GM19455 (cell line): ENCODE results near the gene BBLN.

Source experiments
- ATAC-seq: cut with Tn5 transposase; IDR thresholded peaks from one replicate; pipeline ENCODE4 v1.9.1; 2021; ENCODE audit not compliant: unreplicated experiment

Gene BBLN

DNA sequence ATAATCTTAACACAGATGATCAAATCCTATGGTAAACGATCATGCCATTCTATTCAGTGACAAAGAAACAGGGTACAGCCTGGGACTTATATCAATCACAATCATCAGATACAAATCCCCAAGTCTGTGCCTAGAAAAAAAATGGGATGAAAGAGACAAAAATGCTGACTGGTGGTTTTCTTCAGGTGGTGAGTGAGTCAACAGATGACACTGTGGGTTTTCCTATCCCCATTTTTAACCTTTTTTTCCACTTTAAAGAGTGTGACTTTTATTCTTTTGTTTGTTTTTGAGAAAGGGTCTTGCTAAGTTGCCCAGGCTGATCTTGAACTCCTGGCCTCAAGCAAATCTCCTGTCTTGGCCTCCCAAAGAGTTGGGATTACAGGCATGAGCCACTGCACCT lies 28.1 kb downstream of the BBLN start:
- ATAC-seq: no peak

DNA sequence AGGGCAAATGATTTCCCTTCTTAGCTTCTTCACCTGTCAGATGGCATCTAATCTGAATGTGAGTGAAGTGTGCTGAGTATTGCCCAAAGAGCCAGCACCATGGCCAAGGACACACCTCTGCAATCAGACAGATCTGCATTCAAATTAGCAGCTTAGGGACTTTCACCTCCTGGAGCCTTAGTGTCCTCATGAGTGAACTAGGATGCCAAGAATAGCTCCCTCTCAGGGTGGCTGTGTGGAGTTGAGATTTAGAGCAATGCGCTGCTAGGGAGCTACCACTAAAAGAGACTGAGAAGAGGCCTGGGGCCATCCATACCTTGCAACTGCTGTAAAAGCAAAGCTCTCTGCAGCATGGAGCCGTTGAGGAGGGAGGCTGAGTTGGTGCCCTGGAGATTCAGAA lies 29.9 kb downstream of the BBLN start:
- no peak for ATAC-seq

DNA sequence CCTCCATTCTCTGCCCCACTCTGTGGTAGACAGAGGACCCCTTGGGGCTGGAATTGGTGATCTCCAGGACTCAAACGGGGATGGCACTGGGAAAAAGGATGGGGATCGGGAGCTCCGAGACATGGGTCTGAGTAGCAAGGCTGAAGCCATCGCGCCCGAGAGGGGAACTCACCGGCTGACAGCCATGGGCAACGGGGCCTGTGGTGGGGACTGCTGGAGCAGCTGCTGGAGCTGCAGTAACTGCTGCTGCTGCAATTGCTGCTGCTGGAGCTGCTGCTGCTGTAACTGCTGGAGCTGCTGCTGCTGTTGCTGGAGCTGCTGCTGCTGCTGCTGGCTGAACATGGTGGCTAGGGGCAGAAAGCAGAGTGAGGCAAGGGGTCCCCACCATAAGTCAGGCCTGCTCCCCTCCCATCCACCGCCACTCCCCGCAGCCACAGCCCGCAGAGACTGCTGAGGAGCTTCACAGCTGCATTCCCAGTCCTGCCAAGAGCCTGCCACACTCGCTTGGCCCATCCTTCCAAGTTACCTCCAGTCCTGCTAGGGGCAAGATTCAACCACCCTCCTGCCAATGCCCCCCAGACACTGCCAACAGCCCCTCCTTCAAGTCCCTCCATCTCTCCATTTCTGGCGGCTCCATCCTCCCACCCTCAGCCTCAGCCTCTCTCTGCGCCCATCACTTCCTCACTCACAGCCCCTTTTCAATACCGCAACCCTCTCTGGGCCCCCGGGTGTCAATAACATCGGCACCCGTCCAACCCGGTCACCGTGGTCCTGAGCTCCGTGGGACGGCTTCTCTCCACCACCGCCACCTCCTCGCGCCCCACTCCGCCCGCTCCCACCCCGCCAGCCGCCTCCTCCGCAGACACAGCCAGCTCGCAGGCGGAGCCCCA lies 30.7 kb downstream of the BBLN start:
- ATAC-seq: peak; percentile 10

DNA sequence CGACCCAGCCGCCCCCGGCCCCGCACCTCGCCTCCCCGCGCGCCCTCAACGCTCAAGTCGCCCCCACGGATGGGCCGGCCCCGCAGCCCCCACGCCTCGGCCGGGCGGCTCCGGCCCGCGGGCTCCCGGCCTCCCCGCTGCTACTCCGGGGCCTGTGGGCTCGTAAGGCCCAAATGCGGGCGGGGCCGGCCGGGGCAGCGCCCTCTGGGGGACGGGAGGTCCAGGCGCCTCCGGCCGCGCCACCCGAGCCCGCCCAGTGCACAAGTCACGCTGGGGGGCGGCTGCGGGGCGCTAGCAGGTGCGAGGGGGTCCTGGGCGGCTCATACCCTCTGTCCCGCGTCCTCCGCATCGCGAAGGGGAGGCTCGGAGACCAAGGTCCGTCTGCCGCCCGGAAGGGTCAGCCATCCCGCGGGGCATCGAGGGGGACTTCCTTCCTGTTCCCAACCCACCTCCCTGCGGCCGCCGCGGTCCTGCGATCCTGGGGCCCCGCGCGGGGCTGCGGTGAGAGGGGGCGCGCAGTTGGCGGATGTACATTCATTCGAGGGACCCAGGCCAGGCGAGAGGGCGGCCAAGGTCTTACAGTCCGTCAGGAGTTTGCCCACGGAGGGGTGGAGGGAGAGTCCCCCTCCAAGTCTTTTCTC lies 31.5 kb downstream of the BBLN start, which contains the start of gene CIZ1:
TSS of gene CIZ1 (minus strand) at position 167 of the 641 bp plus-strand sequence. CDS start 715 bp downstream, outside the sequence.
- peak; percentile 74 for ATAC-seq

DNA sequence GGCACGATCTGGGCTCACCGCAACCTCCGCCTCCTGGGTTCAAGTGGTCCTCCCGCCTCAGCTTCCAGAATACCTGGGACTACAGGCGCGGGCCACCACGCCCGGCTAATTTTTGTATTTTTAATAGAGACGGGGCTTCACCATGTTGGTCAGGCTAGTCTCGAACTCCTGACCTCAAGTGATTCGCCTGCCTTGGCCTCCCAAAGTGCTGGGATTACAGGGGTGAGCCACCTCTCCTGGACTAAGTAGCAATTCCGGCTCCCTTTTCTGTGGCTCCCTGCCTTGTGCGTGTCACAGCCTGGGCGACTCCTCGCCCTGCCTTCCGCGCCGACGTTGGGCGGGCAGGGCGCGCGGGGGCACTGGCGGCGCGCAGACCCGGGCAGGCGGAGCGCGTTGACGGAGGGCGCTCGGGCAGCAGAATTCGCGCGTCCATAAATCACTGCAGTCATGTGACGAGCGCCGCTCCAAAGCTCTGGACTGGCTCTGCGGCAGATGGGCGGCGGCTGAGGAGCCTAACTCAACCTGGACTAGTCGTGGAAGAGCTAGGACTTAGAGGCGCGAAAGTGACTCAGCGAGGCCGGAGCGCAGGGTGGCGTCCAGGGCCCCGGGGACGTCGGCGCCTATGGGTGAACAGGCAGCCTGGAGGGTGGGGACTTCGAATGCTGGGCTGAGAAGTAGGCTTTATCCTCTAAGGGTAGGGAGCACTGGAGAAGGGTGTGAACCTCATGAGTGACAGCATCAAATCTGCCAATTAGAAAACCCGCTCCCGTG lies 32.7 kb downstream of the BBLN start:
- ATAC-seq: no peak

DNA sequence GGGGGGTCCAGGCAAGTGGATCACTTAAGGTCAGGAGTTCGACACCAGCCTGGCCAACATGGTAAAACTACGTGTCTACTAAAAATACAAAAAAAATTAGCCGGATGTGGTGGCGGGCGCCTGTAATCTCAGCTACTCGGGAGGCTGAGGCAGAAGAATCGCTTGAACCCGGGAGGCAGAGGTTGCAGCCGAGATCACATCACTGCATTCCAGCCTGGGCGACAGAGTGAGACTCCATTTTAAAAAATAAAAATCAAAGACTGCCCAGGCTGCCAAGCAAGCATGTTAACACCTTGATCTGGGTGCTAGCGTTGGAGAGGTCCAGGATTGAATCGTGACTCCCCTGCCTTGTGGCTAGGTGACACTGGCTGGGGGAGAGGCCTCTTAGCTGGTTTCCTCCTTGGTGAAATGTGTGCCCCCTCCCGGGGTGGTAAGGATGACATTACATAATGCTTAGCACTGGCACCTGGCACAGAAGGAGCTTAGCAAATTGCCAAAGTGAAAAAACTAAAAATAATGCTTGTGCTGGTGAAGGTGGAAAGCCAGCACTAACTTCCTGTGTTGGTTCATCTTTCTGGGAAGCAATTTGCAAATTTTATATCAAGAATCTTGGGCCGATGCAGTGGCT lies 33.5 kb downstream of the BBLN start:
- ATAC-seq: no peak

DNA sequence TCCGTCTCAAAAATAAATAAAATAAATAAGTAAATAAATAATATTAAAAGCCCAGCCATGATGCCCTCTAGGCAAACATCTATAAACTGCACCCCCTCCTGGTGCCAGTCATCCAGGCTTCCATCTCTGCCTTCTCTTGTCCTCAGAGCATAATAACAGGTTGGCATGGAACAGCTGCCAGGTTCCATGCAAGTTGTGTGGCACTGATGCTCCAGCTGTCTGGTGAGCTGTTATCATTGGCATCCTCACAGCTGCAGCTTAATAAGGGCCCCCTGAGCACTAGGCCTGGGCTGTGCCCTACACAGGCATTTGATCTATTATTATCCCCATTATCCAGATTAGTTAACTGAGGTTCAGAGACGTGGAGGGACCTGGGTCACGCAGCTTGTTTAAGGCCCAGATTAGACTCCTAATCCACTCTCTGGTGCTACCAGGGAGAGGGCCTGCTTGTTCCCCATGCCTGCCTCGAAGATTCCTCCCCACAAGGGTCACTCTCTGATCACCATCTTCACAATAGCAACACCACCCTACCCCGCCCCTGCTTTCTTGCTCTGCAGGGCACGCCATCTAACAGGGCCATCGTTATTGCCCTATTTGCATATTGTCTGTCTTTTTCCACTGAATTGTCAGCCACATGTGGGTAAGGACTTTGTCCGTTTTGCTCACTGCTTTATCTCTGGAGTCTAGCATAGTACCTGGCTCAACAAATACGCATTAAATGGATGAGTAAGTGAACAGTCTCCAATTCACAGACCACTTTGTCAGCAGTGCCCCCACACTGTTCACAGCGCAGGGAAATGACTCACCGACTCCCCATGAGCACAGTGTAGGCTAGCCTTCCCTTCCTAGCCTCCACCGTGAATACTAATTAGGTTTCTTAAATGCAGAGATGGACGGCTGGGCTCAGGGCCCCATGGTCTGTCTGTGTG lies 41.6 kb downstream of the BBLN start:
- no peak for ATAC-seq

DNA sequence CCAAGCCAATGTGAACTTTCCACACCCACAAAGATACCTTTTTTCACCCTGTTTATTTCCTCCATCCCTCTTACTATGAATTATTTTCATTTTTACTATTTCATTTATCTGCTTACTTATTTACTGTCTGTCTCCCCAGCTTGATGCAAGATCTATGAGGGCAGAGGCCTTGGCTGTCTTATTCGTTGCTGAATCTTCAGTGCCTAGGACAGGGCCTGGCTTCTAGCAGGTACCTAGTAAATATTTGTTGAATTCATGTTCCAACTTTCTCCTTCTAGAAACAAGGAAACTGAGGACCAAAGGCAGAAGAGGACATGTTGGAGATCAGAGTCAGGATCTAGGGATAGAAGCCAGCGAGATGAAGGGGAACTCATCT lies 42.6 kb downstream of the BBLN start:
- no peak for ATAC-seq

DNA sequence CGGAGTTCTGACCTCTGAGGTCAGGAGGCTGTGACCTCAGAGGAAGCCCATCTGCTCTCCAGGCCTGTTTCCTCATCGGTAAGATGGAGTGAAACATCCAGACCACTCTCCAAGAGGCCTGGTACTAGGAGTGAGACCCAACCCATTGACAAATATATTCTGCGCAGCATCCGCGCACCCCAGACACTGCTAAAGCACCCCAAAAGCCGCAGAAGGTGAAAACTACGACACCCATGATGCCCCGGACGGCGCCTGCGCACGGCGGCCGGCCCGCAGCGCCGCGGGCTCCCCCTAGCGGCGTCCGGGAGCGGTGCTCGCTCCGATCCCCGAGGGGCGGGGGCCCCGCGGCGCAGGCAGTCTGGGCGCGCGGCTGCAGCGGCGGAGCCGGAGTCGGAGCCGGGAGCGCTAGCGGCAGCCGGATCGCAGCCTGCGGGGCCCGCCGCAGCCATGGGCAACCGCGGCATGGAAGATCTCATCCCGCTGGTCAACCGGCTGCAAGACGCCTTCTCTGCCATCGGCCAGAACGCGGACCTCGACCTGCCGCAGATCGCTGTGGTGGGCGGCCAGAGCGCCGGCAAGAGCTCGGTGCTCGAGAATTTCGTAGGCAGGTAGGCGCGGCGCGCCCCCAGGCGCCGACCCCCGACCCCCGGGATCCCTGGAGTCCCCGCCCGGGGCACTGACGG lies 43.1 kb downstream of the BBLN start, which contains the start of gene DNM1:
TSS of gene DNM1 (plus strand) at position 356 of the 683 bp plus-strand sequence. CDS start at position 448, 92 bp downstream.
- peak; percentile 66 for ATAC-seq

DNA sequence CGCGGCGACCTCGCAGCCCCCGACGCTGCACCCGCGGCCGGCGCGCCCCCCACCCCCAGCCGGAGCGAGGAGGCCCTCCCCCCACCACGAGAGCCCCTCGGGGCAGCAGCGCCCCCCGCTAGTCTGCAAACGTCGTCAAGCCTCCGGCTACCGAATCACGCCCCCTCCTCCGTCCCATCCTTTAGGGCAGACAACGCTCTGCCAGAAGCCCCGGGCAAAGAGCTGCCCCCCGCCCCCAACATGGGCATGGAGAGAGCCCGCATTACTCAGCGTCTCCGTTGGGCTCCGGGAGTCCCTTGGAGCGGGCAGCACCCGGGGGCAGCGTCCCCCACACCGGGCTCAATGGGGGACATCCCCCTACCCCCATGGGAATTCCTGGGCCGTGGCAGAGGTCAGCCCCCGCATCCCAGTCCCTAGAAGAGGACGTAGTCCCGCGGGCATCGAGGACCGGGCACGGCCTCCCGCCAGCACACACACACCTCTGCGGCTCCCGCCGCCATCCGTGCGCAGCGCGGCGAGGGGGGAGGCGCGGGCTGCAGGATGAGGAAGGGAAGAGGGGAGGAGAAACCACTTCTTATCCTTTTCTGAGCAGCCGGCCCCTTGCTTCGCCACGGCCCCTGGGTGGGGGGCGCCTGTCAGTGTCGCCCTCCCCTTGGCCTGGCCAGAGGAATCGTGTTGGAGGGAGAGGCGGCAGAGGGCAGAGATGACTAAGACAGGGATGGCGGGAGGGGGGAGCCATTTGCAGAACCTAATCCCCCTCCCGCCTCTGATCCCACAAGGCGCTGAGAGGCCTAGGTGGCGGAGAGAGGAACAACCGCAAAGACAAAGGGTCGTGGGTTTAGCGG lies 43.9 kb downstream of the BBLN start:
- no peak for ATAC-seq

DNA sequence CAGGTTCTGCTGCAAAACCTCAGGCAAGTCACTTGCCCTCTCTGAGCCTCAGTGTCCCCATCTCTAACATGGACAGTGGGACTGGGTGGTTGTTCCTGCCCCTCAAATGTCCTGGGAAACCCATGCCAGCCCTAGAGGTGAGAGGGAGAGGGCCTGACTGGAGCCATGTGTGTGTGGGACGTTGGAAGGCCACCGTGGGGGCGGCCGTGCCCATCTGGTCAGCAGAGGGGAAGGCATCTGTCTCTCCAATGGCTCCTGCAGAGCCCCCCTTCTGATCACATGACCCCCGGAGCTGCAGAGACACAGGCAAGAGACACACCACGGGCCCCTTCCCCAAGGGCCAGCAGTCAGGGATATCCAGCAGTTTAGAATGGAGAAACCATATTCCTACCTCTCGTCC lies 44.8 kb downstream of the BBLN start:
- ATAC-seq: no peak

DNA sequence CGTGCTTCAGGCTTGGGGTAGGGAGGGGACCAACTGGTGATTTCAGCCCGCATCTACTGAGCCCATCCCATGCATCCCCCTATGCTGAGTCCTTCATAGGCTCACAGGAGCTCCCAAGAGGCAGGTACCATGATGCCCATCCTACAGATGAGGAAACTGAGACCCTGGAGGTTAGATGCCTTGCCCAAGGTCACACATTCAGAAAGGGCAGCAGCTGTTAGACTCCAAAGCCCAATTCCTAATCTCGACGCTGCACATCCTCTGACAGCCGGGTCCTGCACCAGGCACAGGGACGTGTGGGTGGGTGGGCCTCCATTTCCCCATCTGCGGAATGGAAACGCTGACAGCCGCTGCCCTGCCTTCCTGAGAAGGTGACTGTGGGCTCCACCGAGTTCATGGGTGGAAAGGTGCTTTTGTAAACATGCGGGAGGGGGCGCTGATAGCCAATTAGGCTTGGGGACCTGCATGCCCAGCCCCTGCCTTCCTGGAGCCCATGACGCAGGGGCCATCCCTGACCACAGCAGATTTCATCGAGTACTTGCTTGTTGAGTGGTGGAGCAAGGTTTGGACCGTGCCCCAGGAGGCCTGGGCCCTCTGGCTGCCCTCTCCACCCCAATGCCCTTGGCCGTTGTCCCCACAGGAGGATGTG lies 45.4 kb downstream of the BBLN start:
- ATAC-seq: no peak

DNA sequence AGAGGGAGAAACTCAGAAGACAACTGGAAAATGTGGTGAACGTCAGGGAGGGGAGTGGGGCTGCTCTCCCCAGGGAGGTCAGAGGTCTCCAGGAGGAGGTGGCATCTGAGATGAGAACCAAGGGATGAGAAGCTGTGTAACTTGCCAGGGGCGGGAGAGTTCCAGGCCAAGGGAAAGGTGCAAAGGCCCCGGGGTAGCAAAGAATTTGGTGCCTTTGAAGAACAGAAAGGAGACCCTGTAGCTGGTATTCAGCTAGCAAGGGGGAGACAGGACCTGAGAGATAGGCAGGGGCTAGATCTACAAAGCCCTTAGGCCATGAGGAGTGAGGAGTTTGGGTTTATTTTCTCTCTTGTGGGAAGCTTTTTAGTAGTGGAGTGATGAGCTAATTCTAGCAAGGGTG lies 46.4 kb downstream of the BBLN start:
- no peak for ATAC-seq

DNA sequence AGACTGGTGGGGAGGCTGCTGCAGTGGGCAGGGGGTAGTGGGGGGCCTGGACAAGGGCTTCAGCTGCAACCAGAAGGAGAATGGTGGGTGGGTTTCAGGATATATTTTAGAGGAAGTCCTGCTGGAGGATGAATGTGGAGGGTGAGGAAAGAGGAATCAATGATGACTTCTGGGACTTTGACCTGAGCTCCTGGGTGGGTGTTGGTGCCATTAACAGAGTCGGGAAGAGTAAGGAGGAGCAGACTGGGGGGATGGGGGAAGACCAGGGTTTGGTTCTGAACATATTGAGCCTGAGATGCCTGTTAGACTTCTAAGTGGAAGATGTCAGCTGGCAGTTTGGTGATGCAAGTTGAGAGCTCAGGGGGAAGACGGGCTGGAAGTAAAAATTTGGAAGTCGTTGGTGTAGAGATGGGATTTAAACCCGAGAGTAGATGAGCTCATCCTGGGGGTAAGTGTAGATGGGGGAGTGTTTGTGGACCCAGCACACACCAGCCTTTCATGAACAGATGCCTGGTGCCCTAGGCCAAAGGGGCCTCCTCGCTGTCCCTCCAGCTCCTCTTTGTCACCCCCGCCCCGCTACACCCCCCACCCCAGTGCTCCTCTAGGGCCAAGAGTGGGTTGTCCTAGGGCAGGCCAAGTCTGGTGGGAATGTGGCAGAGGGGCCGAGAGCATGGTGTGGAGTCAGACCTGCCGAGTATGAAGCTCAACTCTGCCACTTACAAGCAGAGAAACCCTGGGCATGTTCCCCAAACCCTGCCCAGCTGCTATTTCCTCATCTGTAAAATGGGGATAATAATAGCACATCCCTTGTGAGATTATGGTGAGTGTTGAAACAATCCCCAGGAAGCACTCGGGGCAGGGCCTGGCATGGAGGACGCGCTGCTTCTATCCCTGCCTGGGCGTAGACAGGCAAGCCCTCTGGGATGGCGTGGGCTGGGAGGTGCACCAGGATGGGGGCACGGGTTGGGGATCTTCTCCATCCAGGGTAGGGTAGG lies 47.1 kb downstream of the BBLN start:
- no peak for ATAC-seq

DNA sequence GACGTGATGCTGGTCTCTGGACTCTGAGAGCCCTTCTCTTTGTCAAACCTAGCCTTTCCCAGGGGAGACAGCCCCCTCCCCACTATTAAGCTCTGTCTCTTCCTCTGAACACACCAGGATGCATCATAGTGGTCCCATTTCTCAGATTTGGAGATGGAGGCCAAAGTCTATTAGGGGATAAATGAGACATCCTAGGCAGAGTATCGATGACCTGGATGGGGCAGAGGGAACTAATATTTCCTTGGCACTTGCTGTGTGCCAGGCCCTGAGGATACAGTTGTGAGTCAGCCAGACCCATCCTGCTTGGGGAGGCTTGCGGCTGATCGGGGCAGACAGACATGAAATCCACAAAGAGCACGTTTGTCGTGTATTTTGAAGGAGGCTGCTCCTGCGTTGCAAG lies 48.3 kb downstream of the BBLN start:
- no peak for ATAC-seq

DNA sequence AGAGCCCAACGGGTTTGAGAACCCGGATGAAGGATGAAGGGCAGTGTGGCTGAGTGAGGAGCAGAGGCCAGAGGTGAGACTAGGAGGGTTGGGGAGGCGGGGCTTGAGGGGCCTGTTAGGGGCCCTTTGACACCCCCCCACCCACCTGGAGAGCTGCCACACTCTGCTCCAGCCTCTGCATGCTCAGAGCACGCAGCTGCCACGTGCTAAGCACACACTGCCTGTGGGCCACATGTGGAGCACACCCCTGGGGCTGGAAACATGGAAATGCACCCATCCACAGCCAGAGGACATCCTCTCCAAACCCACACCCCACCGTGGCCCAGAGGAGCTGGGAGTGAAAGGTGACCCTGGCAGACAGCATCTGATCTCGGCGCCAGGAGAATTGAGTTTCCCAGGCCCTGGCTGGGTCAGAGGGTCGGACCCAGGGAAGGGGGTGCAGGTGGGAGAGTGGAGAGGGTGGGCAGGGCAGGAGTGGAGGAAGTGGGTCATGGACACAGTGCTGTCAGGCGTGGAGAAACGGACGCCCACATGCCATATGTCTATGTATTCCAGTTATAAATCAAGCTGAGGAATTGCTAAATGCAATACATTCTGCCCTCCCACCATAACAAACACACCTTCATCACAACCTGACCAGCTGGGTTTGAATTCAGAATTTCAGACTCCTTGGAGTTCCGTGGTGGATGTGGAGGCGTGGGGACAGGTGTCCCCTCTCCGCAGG lies 49.0 kb downstream of the BBLN start:
- ATAC-seq: no peak
